ENCODE measurements around the gene KIF2A. TPM values are rescaled to one million over a fixed set of nuclear protein-coding genes. Genes with fewer than 3 reads are reported as not detected.

Gene KIF2A
- total and polyA plus RNA-seq, 9 of the 15 experiments (the other 6 are each of a cell fraction or from before 2014, with no cell fraction given), result 42.6 to 126 (median 77.6) TPM

GRCh38 chr5:62284946-62285891 is 20.8 kb upstream of the KIF2A start (continued):
- TF ChIP-seq CHD7 (IDR thresholded peaks at IDR 0.05; ENCODE audit: low read depth, low read length) (no peak), TRIM24 (IDR thresholded peaks at IDR 0.05) (peak; percentile 67 to 81; a peak in 3 of 4 replicates), PCBP1 (IDR thresholded peaks at IDR 0.05; ENCODE audit: low read depth, low read length, poor library complexity, severe bottlenecking) (no peak), ZNF274 (IDR thresholded peaks at IDR 0.05; ENCODE audit: borderline replicate concordance, low read depth, low read length) (no peak), CHD2 (IDR thresholded peaks at IDR 0.05; ENCODE audit: low read depth, low read length) (no peak), CHCHD3 (CRISPR knock-in tag; IDR thresholded peaks at IDR 0.05) (no peak), MXD1 (CRISPR knock-in tag; IDR thresholded peaks at IDR 0.05; ENCODE audit: borderline replicate concordance, poor library complexity, severe bottlenecking) (no peak), ETV1 (tag; conservative IDR thresholded peaks at IDR 0.05; ENCODE audit: low read depth) (no peak), C11orf30 (IDR thresholded peaks at IDR 0.05; ENCODE audit: low read depth) (peak; percentile 89), ZNF224 (CRISPR knock-in tag; IDR thresholded peaks at IDR 0.05) (no peak), HNRNPK (IDR thresholded peaks at IDR 0.05; ENCODE audit: low read depth, low read length, poor library complexity, severe bottlenecking) (no peak), TEAD2 (tag; IDR thresholded peaks at IDR 0.05) (no peak), NCOR1 (IDR thresholded peaks at IDR 0.05) (peak; percentile 60), GMEB1 (CRISPR knock-in tag; IDR thresholded peaks at IDR 0.05) (no peak)
